ENCODE results near the gene CSPG5. TPM values are rescaled to one million over a fixed set of nuclear protein-coding genes. Genes with fewer than 3 reads are reported as not detected.

The CSPG5 gene
- total RNA-seq, 1 experiment from 2014 or later = 7.4 TPM

GRCh38 chr3:47515864-47516319, 62.8 kb downstream of the CSPG5 start:
- Mint-ChIP-seq H3K4me3 (ENCODE audit: low read depth, unreplicated experiment) (no peak overlapping the region), H3K9me3 (ENCODE audit: low read depth, unreplicated experiment) (no peaks in the 10 kb centered on the region), H3K27ac (ENCODE audit: unreplicated experiment) (no peak overlapping the region), H3K4me1 (ENCODE audit: low read depth, unreplicated experiment) (no peaks in the 10 kb centered on the region), H3K27me3 (ENCODE audit: unreplicated experiment) (no peaks in the 10 kb centered on the region), H3K36me3 (ENCODE audit: insufficient read depth, unreplicated experiment) (peaks cover 30% of the 10 kb centered on the region)
- CTCF ChIA-PET = interaction anchor here (0.6 kb wide), 1 partner anchor 50 kb away, joined by 3 read pairs; no protein-coding TSS in a partner anchor
- DNase-seq = no peak
- TF ChIP-seq CTCF (IDR thresholded peaks at IDR 0.05; ENCODE audit: unreplicated experiment) = no peak
- intact Hi-C loops (cut with micrococcal nuclease; ENCODE audit: unreplicated experiment) = no loop called here
- no TSS peak for BruUV-seq (replicated peaks)

- intact Hi-C loops (cut with micrococcal nuclease; ENCODE audit: unreplicated experiment) = no loop called here
- DNase-seq = no peak
- no peaks in the 10 kb centered on the region for H3K9me3 Mint-ChIP-seq (ENCODE audit: low read depth, unreplicated experiment)
- CTCF ChIA-PET = interaction anchor here (0.6 kb wide), 1 partner anchor 107 kb away, joined by 3 read pairs; no protein-coding TSS in a partner anchor
- no peak for TF ChIP-seq CTCF (IDR thresholded peaks at IDR 0.05; ENCODE audit: unreplicated experiment)
- no TSS peak for BruUV-seq (replicated peaks)
- no peaks in the 10 kb centered on the region for H3K27me3 Mint-ChIP-seq (ENCODE audit: unreplicated experiment)
- H3K36me3 Mint-ChIP-seq (ENCODE audit: insufficient read depth, unreplicated experiment) = peaks cover 36% of the 10 kb centered on the region
- H3K27ac Mint-ChIP-seq (ENCODE audit: unreplicated experiment) = peak overlapping the region; percentile 56
- peak overlapping the region; percentile 59 for H3K4me3 Mint-ChIP-seq (ENCODE audit: low read depth, unreplicated experiment)
- no peaks in the 10 kb centered on the region for H3K4me1 Mint-ChIP-seq (ENCODE audit: low read depth, unreplicated experiment)
Measured at GRCh38 chr3:47515100-47515499, 63.6 kb downstream of the CSPG5 start.

- TF ChIP-seq CTCF (IDR thresholded peaks at IDR 0.05; ENCODE audit: unreplicated experiment) = peak; percentile 39
- peak within 1 kb of the TSS; percentile 85 for H3K4me3 Mint-ChIP-seq (ENCODE audit: low read depth, unreplicated experiment)
- H3K27ac Mint-ChIP-seq (ENCODE audit: unreplicated experiment) = peak within 1 kb of the TSS; percentile 68
- intact Hi-C loops (cut with micrococcal nuclease; ENCODE audit: unreplicated experiment) = no loop called here
- H3K36me3 Mint-ChIP-seq (ENCODE audit: insufficient read depth, unreplicated experiment) = peaks cover 36% of the 10 kb centered on the region
- CTCF ChIA-PET = interaction anchor here (0.6 to 0.7 kb wide), 2 partner anchors 18 to 275 kb away, joined by 3 to 6 read pairs; no protein-coding TSS in a partner anchor
- H3K27me3 Mint-ChIP-seq (ENCODE audit: unreplicated experiment) = no peaks in the 10 kb centered on the region
- no peaks in the 10 kb centered on the region for H3K4me1 Mint-ChIP-seq (ENCODE audit: low read depth, unreplicated experiment)
- no TSS peak for BruUV-seq (replicated peaks)
- H3K9me3 Mint-ChIP-seq (ENCODE audit: low read depth, unreplicated experiment) = no peaks in the 10 kb centered on the region
- DNase-seq = peak; percentile 97
Measured at GRCh38 chr3:47513125-47513929, 65.3 kb downstream of the CSPG5 start, which contains the start of gene ELP6. Gene ELP6, minus strand, starts transcription at chr3:47513712. Its CDS starts 122 bp downstream, at chr3:47513590.

GRCh38 chr3:47512416-47513124, 66.1 kb downstream of the CSPG5 start:
- H3K4me1 Mint-ChIP-seq (ENCODE audit: low read depth, unreplicated experiment) = no peaks in the 10 kb centered on the region
- H3K4me3 Mint-ChIP-seq (ENCODE audit: low read depth, unreplicated experiment) = peak overlapping the region; percentile 85
- DNase-seq = no peak
- intact Hi-C loops (cut with micrococcal nuclease; ENCODE audit: unreplicated experiment) = no loop called here
- CTCF ChIA-PET = interaction anchor here (0.6 to 0.7 kb wide), 2 partner anchors 17 to 276 kb away, joined by 3 to 6 read pairs; no protein-coding TSS in a partner anchor
- H3K36me3 Mint-ChIP-seq (ENCODE audit: insufficient read depth, unreplicated experiment) = peaks cover 40% of the 10 kb centered on the region
- TSS peak; percentile 57 for BruUV-seq (replicated peaks)
- no peaks in the 10 kb centered on the region for H3K27me3 Mint-ChIP-seq (ENCODE audit: unreplicated experiment)
- no peaks in the 10 kb centered on the region for H3K9me3 Mint-ChIP-seq (ENCODE audit: low read depth, unreplicated experiment)
- TF ChIP-seq CTCF (IDR thresholded peaks at IDR 0.05; ENCODE audit: unreplicated experiment) = no peak
- H3K27ac Mint-ChIP-seq (ENCODE audit: unreplicated experiment) = peak overlapping the region; percentile 68

Other genes with a start within 250 kb of the CSPG5 start
- 49.7 and 57.6 TPM in 2 replicates for gene PTPN23, start 197.8 kb downstream of the CSPG5 start, total RNA-seq (2022)
- 67.6 and 74.2 TPM in 2 replicates for gene SCAP, start 102.9 kb downstream of the CSPG5 start, total RNA-seq (2022)
- 23.4 and 23.6 TPM in 2 replicates for gene ELP6, start 65.2 kb downstream of the CSPG5 start, total RNA-seq (2022)
- gene SMARCC1, start 203.0 kb upstream of the CSPG5 start, total RNA-seq (2022) = 122 and 127 TPM in 2 replicates
- 71.1 and 75.4 TPM in 2 replicates for gene DHX30, start 224.3 kb upstream of the CSPG5 start, total RNA-seq (2022)

All from Calu3 (cell line).